ENCODE measurements around the gene GYPC.
"Not testable (repeated sequence)": the region's sequence is repeated elsewhere in the genome, so short reads cannot be mapped to it uniquely, and the experiment has no call there.

Gene GYPC

DNA sequence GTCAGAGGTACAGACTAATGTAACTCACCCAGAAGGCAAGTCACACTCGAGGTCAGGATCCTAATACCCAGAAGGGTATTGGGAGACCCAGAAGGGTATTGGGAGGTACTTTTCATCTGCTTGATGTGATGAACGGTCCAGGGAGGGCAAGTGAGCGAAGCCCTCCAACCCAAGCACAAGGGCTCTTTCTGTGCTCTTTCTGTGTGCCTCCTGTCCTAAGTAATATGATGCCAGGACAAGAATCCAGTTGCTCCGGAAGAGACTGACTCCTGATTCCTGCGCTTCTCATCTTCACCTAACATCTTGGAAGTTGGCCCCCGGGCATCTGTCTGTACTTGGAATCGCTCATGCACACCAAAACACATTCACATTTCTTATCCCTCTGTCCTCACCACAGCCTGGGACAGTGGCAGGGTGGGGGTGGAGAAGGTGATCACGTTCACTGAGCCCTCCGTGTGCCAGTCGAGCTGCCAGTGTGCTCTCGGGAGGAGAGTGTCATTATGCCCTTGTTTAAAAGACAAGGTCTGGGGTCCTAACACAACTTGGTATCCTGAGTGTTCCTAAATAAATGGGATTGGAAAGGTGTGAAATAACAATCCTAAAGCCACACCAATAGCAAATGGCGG lies 17.1 kb downstream of the GYPC start:
- DNase-seq, result no peak

GRCh38 chr2:126674075-126674744 lies 18.3 kb downstream of the GYPC start:
- no peak for DNase-seq

GRCh38 chr2:126675637-126676036 lies 19.7 kb downstream of the GYPC start:
- DNase-seq, result no peak

DNA sequence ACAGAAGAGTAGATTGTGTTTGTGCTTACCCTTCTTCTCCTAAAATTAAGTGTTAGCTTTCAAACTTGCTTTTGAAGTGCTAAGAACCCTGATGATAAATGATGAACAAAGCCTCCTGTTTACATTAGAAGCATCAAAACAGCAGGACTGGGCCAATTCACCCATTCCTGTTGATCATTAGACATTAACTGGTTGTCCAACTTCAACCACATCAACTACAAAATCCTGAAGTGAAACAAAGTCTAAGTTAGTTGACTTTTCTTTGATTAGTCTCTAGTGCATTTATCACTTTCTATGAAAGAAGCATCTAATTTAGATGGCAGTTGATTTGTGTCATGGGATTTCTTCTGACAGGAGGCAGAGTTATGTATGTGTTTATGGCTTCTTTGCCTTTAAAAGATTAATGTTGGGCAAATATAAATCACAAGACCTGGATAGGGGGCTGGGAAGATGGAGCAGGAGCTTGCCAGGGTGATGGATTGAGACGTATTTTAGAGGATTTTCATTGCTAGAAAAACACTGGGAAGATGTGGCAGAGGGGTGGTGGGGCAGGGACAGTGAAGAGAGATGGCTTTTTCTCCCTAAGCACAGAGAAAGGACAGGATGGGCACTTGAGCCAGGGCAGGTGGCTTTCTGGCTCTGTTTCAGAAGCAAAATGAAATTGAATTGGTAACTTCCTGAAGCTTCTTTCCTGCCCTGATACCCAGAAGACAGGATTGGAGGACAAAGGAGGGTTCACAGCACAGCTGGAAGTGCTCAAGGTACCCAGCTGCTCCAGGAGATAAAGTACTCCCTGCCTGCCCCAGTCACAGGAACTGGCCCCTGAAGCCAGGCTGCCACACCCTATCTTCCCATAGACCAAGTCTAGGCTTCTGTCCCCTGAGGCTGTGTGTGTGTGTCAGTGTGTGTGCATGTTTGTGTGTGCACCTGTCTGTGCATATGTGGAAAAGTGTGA lies 20.5 kb downstream of the GYPC start:
- no peak for DNase-seq

GRCh38 chr2:126677176-126677538 lies 21.2 kb downstream of the GYPC start:
- DNase-seq, result no peak

DNA sequence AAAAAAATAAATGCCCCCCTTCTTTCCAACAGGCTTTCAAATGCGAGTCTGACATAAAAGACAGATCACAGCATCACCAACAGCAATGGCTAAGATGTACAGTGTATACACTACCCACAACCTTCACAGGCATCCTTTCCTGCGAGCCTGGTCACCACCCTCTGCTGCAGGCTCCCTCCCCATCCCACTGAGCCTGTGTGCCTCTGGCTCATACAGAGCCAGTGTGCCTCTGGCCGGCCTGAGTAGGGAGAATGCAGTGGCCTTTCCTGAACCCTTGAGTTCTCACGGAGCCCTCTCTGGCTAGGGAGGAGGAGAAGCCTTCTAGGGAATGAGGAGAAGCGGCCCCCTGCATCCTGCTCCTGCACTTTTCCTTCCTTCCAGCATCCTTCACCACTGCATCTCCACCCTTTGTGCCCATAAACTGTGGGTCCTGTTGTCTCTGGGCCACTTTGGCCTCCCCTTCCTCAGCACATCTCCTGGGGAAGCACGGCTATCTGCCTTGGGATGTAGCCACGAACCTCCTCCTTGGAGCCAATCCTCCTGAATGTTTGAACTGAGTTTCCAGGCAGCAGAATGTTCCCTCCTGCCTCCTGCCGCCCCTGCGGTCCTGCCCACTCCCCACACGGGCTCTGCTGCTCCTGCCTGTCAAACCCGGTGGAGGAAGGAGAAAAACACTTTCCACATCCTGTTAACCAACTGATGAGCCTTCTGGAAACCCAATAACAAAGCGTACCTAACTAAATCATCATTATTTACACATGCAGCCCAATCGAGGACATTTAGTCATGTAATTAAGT lies 22.5 kb downstream of the GYPC start:
- DNase-seq, result no peak

- DNase-seq, result no peak
Measured at GRCh38 chr2:126679094-126679713, 23.2 kb downstream of the GYPC start.

GRCh38 chr2:126681505-126681904 lies 25.5 kb downstream of the GYPC start:
- DNase-seq, result no peak

- DNase-seq, result no peak
Measured at GRCh38 chr2:126685629-126686028, 29.7 kb downstream of the GYPC start.

GRCh38 chr2:126686286-126686685 lies 30.3 kb downstream of the GYPC start:
- no peak for DNase-seq

- no peak for DNase-seq
Measured at GRCh38 chr2:126686841-126687485, 31.0 kb downstream of the GYPC start.

DNA sequence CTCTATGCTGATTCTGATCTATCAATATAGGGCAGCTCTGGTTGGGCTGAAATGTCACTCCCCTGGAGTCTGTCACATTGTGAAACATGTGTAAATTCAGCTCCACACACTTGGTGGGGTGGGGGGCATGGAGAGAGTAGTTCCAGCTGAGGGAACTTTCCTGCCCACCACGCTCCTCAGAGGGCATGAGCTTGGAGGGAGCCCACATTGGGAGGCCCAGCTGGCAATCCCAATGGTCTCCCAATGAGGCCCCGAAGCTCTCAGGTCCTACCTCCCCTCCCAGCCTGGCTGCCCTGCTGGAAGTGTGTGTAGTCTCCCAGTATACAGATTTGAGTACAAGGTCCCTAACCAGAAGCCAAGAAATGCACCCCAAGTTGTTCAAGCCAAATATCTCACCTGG lies 31.5 kb downstream of the GYPC start:
- DNase-seq, result no peak

DNA sequence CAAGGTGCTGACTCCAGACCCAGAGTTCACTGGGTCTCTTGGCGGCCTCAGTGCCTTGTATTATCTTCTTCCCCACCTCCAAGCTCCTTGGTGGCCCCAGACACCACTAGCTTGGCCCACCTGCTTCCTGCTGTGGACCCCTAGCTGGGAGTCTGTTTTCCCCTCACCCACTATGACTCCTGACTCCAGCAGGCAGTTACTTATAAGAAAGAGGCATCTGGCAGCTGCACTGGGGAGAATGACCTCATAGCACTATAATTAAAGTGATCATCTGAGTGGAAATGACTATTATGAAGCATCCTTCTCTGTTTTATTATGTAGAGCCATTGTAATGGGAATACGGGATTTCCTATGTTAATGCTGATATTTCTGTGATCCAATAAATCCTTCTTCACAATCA lies 32.6 kb downstream of the GYPC start:
- DNase-seq, result not testable (repeated sequence)

- DNase-seq, result not testable (repeated sequence)
Measured at GRCh38 chr2:126692241-126692640, 36.3 kb downstream of the GYPC start.

GRCh38 chr2:126692934-126693592 lies 37.1 kb downstream of the GYPC start:
- not testable (repeated sequence) for DNase-seq

DNA sequence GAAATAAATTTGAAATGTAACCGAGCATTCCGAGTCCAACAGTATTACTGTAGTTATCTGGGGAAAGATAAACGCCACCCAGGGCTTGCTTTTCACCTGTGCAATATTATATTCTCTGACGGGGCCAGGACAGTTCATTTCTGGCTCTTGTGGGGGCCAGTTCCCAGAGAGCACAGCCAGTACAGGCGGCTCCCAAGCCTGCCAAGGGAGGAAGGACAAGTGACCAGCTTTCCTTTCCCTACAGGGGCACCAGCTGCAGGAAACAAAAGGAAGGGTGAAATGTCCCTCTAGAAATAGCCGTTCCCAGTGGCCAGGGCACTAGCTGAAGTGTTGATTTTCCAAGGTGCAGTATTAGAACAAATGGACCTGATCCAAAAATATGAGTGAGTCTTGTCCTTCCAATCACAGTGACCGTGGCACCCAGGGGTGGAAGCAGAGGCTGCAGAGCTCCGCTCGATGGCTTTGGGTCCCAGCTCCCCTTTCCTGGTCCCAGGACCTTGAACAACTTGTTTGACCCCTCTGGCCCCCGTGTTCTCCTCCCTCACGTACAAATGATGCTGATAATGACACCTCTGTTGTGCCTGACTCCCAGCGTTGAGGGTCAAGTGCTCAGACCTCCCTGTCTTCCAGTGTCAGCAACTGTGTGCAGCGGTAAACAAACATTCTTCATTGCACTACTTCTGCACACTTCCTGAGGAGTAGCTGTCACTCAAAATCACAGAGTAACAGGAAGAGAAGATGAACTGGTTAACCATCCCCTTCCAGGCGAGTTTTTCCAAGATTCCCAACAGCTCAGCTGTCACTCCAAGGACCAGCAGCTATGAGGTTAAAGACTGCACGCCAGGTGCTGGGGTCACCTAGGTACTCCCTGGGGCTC lies 40.9 kb downstream of the GYPC start:
- no peak for DNase-seq

DNA sequence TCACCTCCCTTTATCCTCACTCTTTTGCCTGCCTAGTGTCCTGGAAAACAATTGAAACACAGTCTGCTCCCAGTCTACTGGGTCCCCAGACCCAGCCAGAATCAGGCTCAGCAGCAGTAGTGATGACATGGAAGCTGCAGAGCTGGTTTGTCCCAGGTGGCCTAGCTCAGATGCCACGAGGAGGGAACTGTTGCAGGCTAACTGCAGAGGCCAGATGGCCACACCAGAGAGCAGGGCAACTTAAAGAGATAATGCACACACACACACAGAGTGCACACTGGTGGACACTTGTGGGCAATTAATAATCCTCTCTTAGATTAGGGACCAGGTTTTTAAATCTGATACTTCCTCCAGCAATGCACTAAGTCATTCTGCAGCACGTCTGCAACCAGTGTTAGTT lies 42.4 kb downstream of the GYPC start:
- DNase-seq, result no peak

DNA sequence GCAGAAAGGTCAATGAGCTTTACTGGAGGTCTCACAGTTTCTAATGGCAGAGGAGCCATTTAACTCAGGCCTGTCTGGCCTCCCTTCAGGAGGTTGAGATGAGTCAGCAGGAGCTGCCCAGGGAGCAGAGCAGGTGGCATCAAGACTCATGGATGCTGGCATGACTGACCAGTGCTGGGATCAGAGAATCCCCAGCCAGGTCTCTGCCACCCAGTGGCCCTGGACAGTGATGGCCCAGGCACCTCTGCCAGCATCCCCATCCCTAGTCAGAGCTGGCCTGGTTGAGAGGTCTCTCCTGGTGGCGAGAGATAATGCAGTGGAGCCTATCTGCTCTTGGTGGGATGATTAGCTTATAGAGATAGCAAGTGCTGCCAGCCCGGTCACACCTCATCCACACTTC lies 43.1 kb downstream of the GYPC start:
- DNase-seq, result no peak

GRCh38 chr2:126699716-126700581 lies 44.0 kb downstream of the GYPC start:
- DNase-seq, result no peak
